Stimulated activated CD8-positive, alpha-beta memory T cell treated with anti-CD3 and anti-CD28 coated beads, Interleukin-2, amount 100 ng/mL, for 48 hours (primary cell): ENCODE measurements around the gene DNM3.

Experiments used
- DNase-seq, 2 donors: peaks; one replicate each; pipeline ENCODE4 v3.0.0-alpha.2; 2020; ENCODE audit warnings: low read depth in 2 of 2

Gene DNM3

GRCh38 chr1:172238965-172239364, 397.7 kb downstream of the DNM3 start:
- no peak for DNase-seq

- DNase-seq: no peak
These were observed 398.6 kb downstream of the DNM3 start for GRCh38 chr1:172239901-172240300.

GRCh38 chr1:172241540-172241939, 400.2 kb downstream of the DNM3 start:
- DNase-seq: no peak

- no peak for DNase-seq
These were observed 403.6 kb downstream of the DNM3 start for GRCh38 chr1:172244865-172245264.

GRCh38 chr1:172245788-172246187, 404.5 kb downstream of the DNM3 start:
- no peak for DNase-seq

GRCh38 chr1:172246521-172247390, 405.5 kb downstream of the DNM3 start:
- DNase-seq: no peak

GRCh38 chr1:172251486-172251885, 410.2 kb downstream of the DNM3 start:
- DNase-seq: no peak

- no peak for DNase-seq
These were observed 411.0 kb downstream of the DNM3 start for GRCh38 chr1:172252321-172252720.

- no peak for DNase-seq
These were observed 411.7 kb downstream of the DNM3 start for GRCh38 chr1:172252958-172253357.

GRCh38 chr1:172254521-172255222, 413.4 kb downstream of the DNM3 start:
- DNase-seq: no peak

GRCh38 chr1:172255223-172255560, 413.9 kb downstream of the DNM3 start:
- DNase-seq: no peak

- DNase-seq: no peak
These were observed 424.6 kb downstream of the DNM3 start for GRCh38 chr1:172265905-172266304.

- DNase-seq: peak in 1 of 2 donors; percentile 30
These were observed 425.4 kb downstream of the DNM3 start for GRCh38 chr1:172266528-172267174.

GRCh38 chr1:172268237-172268636, 426.9 kb downstream of the DNM3 start:
- no peak for DNase-seq

- no peak for DNase-seq
These were observed 427.8 kb downstream of the DNM3 start for GRCh38 chr1:172269084-172269483.

GRCh38 chr1:172269644-172270043, 428.3 kb downstream of the DNM3 start:
- DNase-seq: peak in 1 of 2 donors; percentile 5

GRCh38 chr1:172270605-172271004, 429.3 kb downstream of the DNM3 start:
- no peak for DNase-seq

GRCh38 chr1:172272087-172272486, 430.8 kb downstream of the DNM3 start:
- no peak for DNase-seq

- no peak for DNase-seq
These were observed 432.5 kb downstream of the DNM3 start for GRCh38 chr1:172273647-172274396.

- no peak for DNase-seq
These were observed 434.2 kb downstream of the DNM3 start for GRCh38 chr1:172275478-172275877.

GRCh38 chr1:172276120-172276818, 435.0 kb downstream of the DNM3 start:
- DNase-seq: no peak
